HK-2 (cell line): ENCODE data around the gene TMEM150B.

Experiments
- DNase-seq: peaks from one replicate; pipeline ENCODE4 v3.0.0-alpha.2; 2018; ENCODE audit not compliant: unreplicated experiment

Gene TMEM150B

GRCh38 chr19:55278391-55279135 is 46.6 kb downstream of the TMEM150B start:
- DNase-seq, result no peak

DNA sequence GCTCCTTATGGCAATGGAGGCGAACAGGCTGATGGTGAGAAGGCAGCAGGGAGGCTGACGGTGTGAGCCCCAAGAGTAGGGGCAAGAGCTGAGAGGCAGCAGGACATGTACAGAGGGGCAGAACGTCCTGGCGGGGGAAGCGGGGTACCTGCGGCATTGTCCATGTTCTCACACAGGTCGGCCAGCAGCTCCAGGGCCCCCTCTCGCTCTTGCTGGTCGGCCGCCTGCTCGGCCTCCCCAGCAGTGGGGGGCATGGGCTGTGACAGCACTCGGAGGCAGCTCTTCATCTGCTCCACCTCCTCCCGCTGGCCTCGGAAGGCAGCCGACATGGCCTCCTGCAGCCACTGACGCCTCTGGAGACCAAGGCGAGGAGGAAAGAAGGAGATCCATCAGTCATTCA is 47.6 kb downstream of the TMEM150B start:
- DNase-seq, result no peak

- no peak for DNase-seq
These were observed 48.3 kb downstream of the TMEM150B start for GRCh38 chr19:55276720-55277430.

DNA sequence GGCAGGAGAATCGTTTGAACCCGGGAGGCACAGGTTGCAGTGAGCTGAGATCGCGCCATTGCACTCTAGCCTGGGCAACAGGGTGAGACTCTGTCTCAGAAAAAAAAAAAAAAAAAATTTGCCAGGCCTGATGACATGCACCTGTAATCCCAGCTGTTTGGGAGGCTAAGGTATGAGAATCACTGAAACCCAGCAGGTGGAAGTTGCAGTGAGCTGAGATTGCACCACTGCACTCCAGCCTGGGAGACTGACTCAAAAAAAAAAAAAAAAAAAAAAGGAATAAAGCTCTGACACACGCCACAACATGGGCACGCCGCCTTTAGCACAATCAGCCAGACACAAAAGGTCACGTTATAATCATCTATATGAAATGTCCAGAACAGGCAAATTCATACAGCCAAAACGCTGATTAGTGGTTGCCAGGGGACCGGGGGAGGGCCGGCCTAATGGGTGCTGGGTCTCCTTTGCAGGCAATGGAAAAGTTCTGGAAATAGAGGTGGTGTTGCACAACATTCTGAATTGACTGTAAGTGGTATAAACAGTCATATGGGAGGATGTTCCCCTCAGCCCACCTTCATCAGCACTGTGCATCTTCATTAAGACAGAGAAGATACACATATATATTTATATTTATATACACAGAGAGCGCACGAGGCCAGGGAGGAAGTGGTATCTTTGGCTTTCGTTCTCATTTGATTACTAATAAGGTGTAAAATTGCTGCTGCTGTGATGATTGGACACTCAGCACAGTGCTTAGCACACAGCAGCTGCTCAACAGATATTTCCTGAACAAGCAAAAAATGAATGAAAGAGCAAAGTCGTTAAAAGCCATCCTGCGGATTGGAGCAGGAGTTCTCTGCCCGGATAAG is 49.1 kb downstream of the TMEM150B start:
- DNase-seq, result no peak

DNA sequence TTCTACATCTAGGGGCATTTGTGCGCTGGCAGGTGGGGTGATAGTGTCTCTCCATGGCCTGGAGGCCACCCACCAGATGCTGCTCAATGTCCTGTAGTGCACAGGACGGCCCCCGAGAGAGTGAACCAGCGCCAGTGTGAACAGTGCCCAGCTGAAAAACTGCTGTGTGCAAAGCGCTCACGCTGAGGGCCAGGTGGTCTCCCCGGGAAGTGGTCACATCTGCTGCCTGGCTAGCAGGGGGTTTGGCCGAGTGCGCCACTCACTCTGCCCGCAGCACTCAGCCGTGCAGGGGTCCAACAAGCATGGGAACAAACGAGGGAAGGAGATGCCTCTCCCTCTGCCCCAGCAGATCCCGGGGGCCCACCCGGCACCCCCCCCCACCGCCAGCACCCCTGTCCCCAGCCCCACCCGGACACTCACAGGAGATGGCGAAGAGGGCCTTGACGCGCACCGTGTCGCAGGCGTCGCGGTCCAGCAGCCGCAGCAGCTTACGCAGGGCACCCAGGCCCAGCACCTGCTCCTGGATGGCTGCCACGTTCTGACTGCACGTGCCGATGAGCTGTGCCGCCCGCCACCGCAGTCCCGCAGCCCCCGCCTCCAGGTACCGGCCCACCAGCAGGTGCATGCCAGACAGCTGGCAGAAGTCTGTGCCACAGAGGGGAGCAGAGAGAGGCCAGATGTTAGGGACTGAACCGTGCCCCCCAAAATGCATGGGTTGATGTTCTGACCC is 51.0 kb downstream of the TMEM150B start:
- no peak for DNase-seq

- no peak for DNase-seq
These were observed 53.0 kb downstream of the TMEM150B start for GRCh38 chr19:55272142-55272541.

- no peak for DNase-seq
These were observed 54.8 kb downstream of the TMEM150B start for GRCh38 chr19:55270172-55270942.

DNA sequence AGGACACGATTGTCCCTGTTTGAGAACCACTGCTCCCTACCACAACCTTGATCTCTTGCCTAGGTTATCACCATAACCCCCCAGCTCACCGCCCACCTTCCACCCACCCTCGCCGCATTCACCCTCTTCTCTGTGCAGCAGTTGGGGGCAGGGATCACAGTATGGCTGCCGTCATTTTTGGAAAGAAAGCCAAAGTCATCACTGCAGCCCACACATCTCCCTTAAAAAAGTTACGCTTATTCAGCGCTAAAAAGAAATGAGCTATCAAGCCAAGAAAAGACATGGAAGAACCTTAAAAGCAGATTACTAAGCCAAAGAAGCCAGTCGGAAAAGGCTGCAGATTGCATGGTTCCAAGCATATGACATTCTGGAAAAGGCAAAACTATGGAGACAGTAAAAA is 55.8 kb downstream of the TMEM150B start:
- DNase-seq, result no peak

DNA sequence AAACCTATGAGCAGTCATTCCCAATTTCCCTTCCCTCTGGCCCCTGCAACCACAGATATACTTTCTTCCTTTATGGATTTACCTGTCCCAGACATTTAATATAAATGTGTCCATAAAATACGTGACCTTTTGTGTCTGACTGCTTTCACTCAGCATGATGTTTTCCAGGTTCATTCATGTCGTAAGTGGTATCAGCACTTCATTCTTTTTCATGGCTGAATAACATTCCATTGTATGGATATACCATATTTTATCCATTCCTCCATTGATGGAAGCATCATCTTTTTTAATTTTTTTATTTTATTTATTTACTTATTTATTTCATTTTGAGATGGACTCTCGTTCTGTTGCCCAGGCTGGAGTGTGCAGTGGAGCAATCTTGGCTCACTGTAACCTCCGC is 58.3 kb downstream of the TMEM150B start:
- DNase-seq, result no peak

- no peak for DNase-seq
These were observed 58.7 kb downstream of the TMEM150B start for GRCh38 chr19:55266404-55266803.

DNA sequence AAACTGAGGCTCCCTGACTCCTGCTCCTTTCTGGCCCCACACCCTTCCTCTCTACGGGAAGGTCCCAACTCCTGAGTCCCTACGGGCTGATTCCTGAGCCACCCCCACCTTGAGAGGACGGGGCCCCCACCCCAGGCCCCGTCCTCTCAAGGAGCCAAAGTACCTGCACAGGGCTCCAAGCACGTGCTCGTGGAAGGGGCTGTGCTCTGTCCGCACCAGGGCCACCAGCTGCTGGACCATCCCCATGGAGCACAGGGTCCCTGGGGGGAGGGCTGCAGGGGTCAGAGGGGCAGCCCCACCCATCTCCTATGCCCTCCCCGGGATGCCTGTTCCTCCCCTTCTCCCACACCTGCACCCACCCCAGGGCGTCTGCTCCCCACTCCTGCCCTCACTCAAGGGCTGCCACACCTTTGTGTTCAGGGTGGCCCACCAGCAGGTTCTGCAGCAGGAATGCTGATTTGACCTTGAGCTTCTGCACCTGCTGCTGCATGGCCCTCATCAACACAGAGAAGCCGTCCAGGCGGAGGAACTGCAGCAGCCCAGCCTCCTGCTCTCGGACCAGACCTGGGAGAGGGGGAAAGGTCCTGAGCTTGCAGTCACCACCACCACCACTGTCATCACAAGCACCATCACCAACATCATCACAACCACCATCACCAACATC is 59.3 kb downstream of the TMEM150B start:
- no peak for DNase-seq

GRCh38 chr19:55265173-55265572 is 60.0 kb downstream of the TMEM150B start:
- no peak for DNase-seq

GRCh38 chr19:55264531-55264930 is 60.6 kb downstream of the TMEM150B start:
- no peak for DNase-seq
